ENCODE results near the gene FREY1.

The FREY1 gene

DNA sequence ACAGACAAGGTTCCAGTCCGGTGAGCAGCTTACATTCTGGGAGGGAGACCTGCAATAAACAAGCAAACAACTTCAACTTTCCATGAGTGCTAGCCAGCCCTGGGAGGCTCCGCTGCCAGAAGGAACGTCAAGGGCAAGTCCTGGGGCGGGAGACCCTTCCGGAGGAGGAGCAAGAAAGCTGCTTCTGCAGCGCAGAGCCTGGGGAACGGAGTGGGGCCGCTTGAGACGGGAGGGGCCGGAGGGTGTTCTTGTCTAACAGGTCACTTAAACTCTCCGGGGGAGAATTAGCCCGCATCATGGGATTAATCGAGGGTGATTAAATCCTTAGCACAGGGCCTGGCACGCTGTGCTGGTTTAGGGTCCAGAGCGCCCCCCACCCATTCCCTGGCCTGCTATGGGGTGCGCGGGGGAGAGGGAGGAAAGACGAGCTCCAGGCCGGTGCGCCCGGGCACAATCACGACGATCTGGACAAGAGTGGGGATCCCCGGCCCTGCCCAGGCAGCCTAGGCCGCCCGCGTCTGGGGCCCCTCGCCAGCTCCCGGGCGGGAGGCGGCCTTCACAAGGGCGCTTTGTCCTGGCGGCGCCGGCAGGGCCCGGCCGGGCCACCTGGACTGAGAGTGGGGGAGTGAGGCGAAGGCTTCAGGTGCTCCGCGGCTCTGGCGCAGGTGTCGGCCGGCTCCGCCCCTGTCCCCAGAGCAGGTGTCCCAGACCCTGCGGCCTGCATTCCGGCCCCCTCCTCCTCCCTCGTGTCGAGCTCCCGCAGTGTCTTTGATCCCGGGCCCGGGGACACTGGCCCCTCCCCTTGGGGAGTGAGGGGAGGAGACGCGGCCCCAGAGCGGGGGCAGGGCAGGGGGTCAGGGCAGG, 14.7 kb upstream of the FREY1 start:
- TF ChIP-seq, protein P1, sequence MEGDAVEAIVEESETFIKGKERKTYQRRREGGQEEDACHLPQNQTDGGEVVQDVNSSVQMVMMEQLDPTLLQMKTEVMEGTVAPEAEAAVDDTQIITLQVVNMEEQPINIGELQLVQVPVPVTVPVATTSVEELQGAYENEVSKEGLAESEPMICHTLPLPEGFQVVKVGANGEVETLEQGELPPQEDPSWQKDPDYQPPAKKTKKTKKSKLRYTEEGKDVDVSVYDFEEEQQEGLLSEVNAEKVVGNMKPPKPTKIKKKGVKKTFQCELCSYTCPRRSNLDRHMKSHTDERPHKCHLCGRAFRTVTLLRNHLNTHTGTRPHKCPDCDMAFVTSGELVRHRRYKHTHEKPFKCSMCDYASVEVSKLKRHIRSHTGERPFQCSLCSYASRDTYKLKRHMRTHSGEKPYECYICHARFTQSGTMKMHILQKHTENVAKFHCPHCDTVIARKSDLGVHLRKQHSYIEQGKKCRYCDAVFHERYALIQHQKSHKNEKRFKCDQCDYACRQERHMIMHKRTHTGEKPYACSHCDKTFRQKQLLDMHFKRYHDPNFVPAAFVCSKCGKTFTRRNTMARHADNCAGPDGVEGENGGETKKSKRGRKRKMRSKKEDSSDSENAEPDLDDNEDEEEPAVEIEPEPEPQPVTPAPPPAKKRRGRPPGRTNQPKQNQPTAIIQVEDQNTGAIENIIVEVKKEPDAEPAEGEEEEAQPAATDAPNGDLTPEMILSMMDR (IDR thresholded peaks at IDR 0.05): no peak

DNA sequence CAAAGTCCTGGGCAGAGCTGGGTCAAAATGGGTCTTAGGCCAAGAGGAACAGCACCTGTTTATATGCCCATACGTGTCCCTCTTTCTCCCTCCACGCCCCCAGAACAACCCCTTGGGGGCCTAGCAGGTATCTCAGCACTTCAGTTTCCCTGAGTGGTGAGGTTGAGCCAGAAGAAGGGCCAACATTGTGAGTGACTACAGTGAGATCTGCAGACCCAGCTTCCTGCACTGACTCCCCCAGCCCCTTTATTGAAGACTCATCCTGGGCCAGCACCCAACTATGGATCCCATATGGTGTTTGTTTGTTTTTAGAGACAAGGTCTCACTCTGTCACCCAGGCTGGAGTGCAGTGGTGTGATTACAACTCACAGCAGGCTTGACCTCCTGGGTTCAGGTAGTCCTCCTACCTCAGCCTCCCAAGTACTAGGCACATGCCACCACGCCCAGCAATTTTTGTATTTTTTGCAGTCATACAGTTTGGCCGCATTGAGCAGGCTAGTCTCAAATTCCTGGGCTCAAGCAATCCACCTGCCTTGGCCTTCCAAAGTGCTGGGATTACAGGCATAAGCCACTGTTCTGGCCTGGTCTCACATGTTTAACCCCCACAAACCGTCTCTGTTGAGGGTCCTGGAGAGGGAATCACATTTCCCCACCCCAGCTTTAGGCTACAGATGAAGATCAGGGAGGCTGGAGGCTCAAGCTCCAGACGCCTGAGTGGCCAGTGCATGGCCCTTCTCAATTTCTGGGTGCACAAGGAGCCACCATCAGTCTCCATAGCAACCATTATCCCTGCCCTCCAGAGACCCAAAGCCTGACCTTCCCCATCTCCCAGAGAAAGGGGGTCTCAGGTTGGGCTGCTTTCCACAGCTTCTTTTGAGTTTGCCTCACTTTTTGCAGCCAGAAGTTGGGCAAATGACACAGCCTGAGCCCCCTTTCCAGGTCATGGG, 13.7 kb upstream of the FREY1 start:
- TF ChIP-seq, protein P1 (IDR thresholded peaks at IDR 0.05): no peak

DNA sequence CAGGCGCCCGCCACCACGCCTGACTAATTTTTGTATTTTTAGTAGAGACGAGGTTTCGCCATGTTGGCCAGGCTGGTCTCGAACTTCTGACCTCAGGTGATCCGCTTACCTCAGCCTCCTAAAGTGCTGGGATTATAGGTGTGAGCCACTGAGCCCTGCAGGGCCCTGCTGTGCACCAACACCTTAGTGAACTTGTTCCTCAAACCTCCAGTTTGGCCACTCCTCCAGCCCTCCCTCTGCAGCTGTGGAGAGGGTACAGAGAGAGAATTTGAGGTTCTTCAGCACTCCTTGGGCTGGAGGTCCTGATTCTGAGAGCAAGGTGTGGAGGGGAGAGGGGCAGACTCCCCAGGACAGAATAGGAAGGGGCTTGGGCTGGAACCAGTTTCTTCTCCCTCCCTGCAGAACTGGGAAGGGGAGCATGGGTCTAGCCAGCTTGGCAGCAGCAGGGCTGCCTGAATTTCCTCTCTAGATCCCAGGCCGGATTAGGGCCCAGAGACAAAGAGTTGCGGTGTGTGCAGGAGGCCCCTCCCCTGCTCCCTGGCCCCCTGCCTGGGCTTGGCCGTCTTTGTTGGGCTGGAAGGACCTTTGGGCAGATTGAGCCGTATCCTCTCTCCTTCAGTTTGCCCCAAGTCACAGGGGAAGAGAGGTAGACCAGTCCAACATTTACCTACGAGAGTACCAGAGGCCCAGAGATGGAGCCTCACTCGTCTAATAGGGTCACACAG, 12.9 kb upstream of the FREY1 start:
- TF ChIP-seq, protein P1 (IDR thresholded peaks at IDR 0.05): no peak

DNA sequence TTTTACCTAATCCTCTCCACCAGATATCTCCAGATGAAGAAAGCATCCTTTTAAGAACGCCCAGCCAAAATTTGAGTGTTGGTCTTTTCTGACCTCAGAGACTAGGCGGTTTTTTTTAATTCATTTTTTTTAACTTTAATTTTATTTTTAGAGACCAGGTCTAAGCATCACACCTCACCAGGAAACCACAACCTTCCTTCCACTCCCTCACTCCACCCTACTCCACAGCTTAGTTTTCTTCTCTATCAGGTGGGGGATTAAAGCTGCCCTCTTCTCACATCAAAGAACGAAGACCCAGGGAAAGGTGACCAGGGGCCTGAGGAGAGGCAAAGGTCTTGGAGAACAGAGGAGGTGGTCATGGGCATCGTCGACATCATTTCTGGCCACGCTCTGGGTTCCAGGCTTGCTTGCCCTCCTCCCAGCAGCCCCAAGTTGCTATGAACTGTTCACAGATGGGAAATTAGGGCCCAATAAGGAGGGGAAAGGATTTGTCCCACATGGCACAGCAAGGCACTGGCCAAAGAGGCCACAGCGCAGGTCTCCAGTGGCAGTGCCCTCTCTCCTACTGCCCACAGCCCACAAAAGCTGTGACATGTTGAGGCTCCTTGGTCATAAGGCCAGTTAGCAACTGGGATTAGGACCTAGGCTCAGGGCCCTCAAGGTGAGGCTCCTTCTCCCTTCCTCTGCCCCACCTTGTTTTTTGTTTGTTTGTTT, 12.0 kb upstream of the FREY1 start:
- TF ChIP-seq, protein P1 (IDR thresholded peaks at IDR 0.05): no peak

DNA sequence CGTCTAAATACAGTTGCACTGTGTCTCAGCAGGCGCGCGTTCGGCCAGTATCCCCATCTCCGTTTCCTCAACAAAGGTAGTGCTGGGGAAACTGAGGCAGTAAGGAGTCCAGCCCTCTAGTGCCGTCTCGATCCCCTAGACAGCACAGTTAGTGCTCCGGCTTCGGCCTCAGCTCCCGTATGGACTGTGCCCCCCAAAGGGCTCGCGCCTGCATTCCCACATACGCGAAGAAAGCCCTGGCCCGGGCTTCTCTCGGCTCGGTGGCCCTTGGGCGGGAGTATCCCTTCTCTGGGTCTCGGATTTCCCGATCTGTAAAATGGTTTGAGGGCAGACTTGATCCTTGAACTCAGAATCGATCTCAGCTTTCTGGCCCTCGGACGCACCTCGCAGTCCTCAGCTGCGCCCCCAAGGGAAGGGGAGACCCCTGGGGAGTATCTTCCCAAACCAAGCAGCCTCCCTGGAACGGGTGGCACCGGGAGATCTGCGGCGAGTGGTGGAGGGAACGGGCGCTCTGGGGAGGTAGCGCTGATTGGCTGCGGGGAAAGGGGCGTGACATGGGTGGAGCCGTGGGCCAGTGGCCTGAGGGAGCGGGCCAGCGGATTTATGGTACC, 11.4 kb upstream of the FREY1 start:
- TF ChIP-seq, protein P1 (IDR thresholded peaks at IDR 0.05): no peak

DNA sequence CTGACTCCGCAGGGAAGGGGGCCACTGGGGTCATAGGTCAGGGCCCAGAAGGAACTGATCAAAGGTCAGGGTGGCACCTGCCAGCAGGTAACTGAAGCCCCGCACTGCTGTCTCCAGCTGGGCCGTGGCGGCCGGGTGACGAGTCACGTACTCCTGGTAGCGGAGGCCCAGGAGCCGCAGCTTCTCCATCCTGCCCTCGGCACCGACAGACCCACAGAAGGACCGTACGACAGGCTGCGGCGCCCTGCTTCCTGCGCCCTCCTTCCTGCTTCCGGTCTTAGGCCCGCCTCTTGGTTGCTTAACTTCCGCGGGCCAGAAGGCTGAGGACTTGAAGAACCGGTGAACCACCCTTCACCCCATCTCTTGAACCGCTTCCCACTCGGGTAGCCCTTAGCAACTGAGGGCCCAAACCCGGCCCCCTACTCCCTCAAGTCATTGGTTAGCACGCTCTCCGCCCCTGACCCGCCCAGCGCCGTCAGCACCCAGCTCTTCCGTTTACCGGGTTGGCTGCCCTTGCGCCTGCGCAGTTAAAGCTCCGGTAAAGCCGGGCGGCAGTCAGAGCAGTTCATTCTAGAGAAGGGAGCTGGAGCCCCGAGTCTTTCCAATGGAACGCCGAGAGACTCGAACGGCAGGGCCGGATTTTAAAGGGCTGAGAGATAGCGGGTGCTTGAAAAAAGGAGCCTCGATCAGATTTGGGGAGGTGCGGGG, 10.7 kb upstream of the FREY1 start, which contains the start of gene PEX16:
Gene PEX16 (minus strand): TSS at position 255 of the 708 bp plus-strand sequence. CDS start 66 bp downstream, at position 189.
- TF ChIP-seq, protein P1 (IDR thresholded peaks at IDR 0.05): no peak

All from LNCAP (cell line).